Ishikawa (cell line): ENCODE measurements around the gene CUL4A.

Experiments
- EGR1 ChIP-seq: IDR thresholded peaks from 2 replicates; pipeline ENCODE4 v1.6.1; 2012
- EP300 ChIP-seq: IDR thresholded peaks from 2 replicates; pipeline ENCODE4 v1.6.1; 2012; ENCODE audit warnings: borderline replicate concordance
- TAF1 ChIP-seq: IDR thresholded peaks from 2 replicates; pipeline ENCODE4 v1.6.1; 2012; ENCODE audit warnings: low read depth, mild to moderate bottlenecking
- TCF12 ChIP-seq: IDR thresholded peaks from 2 replicates; pipeline ENCODE4 v1.6.1; 2012; ENCODE audit warnings: low read depth
- TEAD4 ChIP-seq: IDR thresholded peaks from 2 replicates; pipeline ENCODE4 v1.6.1; 2012
- YY1 ChIP-seq: IDR thresholded peaks from 2 replicates; pipeline ENCODE4 v1.6.1; 2012; ENCODE audit warnings: low read depth

DNA sequence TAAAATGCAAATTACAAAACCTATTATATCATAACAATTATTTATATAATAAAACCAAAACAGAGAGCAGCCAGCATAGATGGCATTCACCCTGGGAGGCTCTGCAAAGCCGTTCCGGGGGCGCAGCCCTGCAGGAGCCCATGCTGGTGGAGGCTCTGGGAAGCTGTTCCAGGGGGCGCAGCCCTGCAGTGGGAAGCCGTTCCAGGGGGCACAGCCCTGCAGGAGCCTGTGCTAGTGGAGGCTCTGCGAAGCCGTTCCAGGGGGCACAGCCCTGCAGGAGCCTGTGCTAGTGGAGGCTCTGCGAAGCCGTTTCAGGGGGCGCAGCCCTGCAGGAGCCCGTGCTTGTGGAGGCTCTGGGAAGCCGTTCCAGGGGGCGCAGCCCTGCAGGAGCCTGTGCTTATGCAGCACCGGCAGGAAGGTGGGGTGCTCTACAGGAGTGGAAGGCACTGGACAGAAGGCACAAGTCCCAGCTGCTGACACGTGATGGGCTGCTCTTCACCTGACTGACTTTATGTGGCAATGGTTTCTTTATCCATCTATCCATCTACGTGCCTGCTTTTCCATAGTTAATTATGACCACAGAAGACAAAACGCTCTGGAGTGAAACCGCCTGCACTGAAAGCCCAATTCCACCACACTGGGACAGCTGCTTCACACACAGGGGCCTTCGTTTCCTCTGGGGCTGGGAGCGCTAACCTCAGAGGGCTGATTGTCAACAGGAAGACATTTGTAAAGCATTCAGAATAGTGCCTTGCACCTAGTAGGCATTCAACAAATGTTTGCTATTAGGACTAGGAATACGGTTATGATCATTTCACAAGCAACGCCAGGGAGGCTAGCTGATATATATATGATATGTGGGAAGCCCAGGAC is 24.6 kb upstream of the CUL4A start:
- TF ChIP-seq YY1 (no peak), TEAD4 (no peak), TAF1 (no peak), EP300 (no peak), EGR1 (no peak), TCF12 (no peak)
